ENCODE data around the gene RAMACL. TPM values are rescaled to one million over a fixed set of nuclear protein-coding genes. Genes with fewer than 3 reads are reported as not detected.

RAMACL gene
- total RNA-seq, 1 experiment from 2014 or later: 0.77 TPM

- BruUV-seq (replicated peaks): no TSS peak
- Histone ChIP-seq H3K4me3 (ENCODE audit: low read depth, low read length, poor library complexity, severe bottlenecking) (no peak overlapping the region), H3K27me3 (replicated peaks; ENCODE audit: insufficient read depth, low read depth, low read length, poor library complexity) (no peaks in the 10 kb centered on the region), H3K27ac (ENCODE audit: low read depth, low read length, poor library complexity, severe bottlenecking) (no peak overlapping the region), H3K36me3 (ENCODE audit: insufficient read depth, low read length, poor library complexity, severe bottlenecking) (no peaks in the 10 kb centered on the region), H3K4me1 (ENCODE audit: insufficient read depth, low read length, poor library complexity, severe bottlenecking) (peaks cover 10% of the 10 kb centered on the region), H3K9me3 (ENCODE audit: low read depth, low read length, poor library complexity, severe bottlenecking) (no peaks in the 10 kb centered on the region)
- no peak for DNase-seq (ENCODE audit: low spot score)
- POLR2A ChIA-PET (ENCODE audit: low non-redundant PET): no interaction called here
- no peak for TF ChIP-seq EZH2 (IDR thresholded peaks at IDR 0.05; ENCODE audit: borderline replicate concordance, low read depth, low read length, poor library complexity, severe bottlenecking)
- intact Hi-C loops (cut with micrococcal nuclease; ENCODE audit: unreplicated experiment): no loop called here
- CTCF ChIA-PET: no interaction called here
Measured at GRCh38 chr6:166575205-166575604, 11.3 kb downstream of the RAMACL start.

DNA sequence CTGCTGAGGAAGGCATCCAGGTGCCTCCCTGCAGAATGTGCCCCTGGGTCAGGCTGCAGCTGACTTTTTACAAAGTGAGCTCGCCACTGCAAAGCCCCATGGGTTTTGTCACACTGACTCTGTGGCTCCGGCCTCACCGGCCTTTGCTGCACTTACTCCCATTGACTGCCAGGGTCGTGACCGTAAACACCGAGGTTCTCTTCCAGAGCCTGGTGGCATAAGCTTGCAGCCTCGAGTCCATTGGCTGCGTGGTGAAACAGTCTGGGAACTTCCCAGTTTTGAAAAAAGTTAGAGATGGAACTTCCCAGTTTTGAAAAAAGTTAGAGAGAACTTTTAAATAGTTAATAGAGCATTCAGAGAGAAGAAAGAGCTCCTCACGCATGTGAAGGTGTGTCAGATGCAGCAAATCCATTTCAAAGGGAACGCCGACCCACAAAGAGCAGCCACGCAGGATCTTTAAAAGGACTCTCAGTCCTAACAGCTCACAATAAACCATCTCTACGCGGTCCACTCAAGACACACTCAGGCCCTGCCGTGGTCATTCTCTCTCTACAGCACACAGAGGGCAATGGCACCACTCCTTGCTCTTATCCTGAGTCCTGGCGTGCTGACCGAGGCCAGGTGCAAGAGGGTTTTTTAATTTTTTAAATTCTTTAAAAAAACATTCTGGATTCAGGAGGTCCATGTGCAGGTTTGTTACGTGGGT lies 12.8 kb downstream of the RAMACL start:
- H3K36me3 ChIP-seq (ENCODE audit: insufficient read depth, low read length, poor library complexity, severe bottlenecking): no peaks in the 10 kb centered on the region
- no peaks in the 10 kb centered on the region for H3K4me1 ChIP-seq (ENCODE audit: insufficient read depth, low read length, poor library complexity, severe bottlenecking)
- ChIA-PET CTCF (no interaction called here), POLR2A (ENCODE audit: low non-redundant PET) (no interaction called here)
- DNase-seq (ENCODE audit: low spot score): no peak
- TF ChIP-seq, protein P1, sequence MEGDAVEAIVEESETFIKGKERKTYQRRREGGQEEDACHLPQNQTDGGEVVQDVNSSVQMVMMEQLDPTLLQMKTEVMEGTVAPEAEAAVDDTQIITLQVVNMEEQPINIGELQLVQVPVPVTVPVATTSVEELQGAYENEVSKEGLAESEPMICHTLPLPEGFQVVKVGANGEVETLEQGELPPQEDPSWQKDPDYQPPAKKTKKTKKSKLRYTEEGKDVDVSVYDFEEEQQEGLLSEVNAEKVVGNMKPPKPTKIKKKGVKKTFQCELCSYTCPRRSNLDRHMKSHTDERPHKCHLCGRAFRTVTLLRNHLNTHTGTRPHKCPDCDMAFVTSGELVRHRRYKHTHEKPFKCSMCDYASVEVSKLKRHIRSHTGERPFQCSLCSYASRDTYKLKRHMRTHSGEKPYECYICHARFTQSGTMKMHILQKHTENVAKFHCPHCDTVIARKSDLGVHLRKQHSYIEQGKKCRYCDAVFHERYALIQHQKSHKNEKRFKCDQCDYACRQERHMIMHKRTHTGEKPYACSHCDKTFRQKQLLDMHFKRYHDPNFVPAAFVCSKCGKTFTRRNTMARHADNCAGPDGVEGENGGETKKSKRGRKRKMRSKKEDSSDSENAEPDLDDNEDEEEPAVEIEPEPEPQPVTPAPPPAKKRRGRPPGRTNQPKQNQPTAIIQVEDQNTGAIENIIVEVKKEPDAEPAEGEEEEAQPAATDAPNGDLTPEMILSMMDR (conservative IDR thresholded peaks at IDR 0.05; ENCODE audit: low read depth, low read length): no peak
- TF ChIP-seq EZH2 (IDR thresholded peaks at IDR 0.05; ENCODE audit: borderline replicate concordance, low read depth, low read length, poor library complexity, severe bottlenecking): no peak
- H3K4me3 ChIP-seq (ENCODE audit: low read depth, low read length, poor library complexity, severe bottlenecking): no peak overlapping the region
- H3K27ac ChIP-seq (ENCODE audit: low read depth, low read length, poor library complexity, severe bottlenecking): no peak overlapping the region
- no peaks in the 10 kb centered on the region for H3K9me3 ChIP-seq (ENCODE audit: low read depth, low read length, poor library complexity, severe bottlenecking)
- H3K27me3 ChIP-seq (replicated peaks; ENCODE audit: insufficient read depth, low read depth, low read length, poor library complexity): no peaks in the 10 kb centered on the region
- no TSS peak for BruUV-seq (replicated peaks)
- intact Hi-C loops (cut with micrococcal nuclease; ENCODE audit: unreplicated experiment): no loop called here

- BruUV-seq (replicated peaks): no TSS peak
- POLR2A ChIA-PET (ENCODE audit: low non-redundant PET): no interaction called here
- Histone ChIP-seq H3K9me3 (ENCODE audit: low read depth, low read length, poor library complexity, severe bottlenecking) (no peaks in the 10 kb centered on the region), H3K27me3 (replicated peaks; ENCODE audit: insufficient read depth, low read depth, low read length, poor library complexity) (no peaks in the 10 kb centered on the region), H3K4me3 (ENCODE audit: low read depth, low read length, poor library complexity, severe bottlenecking) (no peak overlapping the region), H3K27ac (ENCODE audit: low read depth, low read length, poor library complexity, severe bottlenecking) (no peak overlapping the region), H3K4me1 (ENCODE audit: insufficient read depth, low read length, poor library complexity, severe bottlenecking) (no peaks in the 10 kb centered on the region), H3K36me3 (ENCODE audit: insufficient read depth, low read length, poor library complexity, severe bottlenecking) (no peaks in the 10 kb centered on the region)
- no peak for DNase-seq (ENCODE audit: low spot score)
- intact Hi-C loops (cut with micrococcal nuclease; ENCODE audit: unreplicated experiment): no loop called here
- CTCF ChIA-PET: no interaction called here
- no peak for TF ChIP-seq EZH2 (IDR thresholded peaks at IDR 0.05; ENCODE audit: borderline replicate concordance, low read depth, low read length, poor library complexity, severe bottlenecking)
- TF ChIP-seq, protein P1 (conservative IDR thresholded peaks at IDR 0.05; ENCODE audit: low read depth, low read length): no peak
Measured at GRCh38 chr6:166572370-166573261, 13.9 kb downstream of the RAMACL start.

All from A673 (cell line).